GM12891 (cell line): ENCODE data around the gene PRMT1.

Experiments used
- POLR2A ChIP-seq: IDR thresholded peaks from 2 replicates; pipeline ENCODE4 v1.6.1; 2011; ENCODE audit warnings: low read depth, low read length, control low read depth
- POLR2AphosphoS5 ChIP-seq: IDR thresholded peaks from 2 replicates; pipeline ENCODE4 v1.6.1; 2011; ENCODE audit warnings: low read depth, low read length, control low read depth
- POU2F2 ChIP-seq: IDR thresholded peaks from 2 replicates; pipeline ENCODE4 v1.6.1; 2011; ENCODE audit warnings: low read depth, mild to moderate bottlenecking, control low read depth, low read length, moderate library complexity
- TAF1 ChIP-seq: IDR thresholded peaks from 2 replicates; pipeline ENCODE4 v1.6.1; 2011; ENCODE audit warnings: low read depth, low read length, control low read depth

DNA sequence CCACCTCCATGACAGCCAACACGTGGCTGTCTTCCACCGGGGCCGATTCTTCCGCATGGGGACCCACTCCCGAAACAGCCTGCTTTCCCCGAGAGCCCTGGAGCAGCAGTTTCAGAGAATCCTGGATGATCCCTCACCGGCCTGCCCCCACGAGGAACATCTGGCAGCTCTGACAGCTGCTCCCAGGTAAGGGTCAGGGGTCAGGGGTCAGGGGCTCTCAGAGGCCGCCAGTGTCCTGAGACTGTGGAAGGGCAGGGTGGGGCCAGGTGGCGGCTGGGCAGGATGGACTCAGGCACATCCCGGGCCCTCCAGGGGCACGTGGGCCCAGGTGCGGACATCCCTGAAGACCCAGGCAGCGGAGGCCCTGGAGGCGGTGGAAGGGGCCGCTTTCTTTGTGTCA lies 28.8 kb downstream of the PRMT1 start:
- TF ChIP-seq POLR2A (no peak), POU2F2 (no peak), TAF1 (no peak), POLR2AphosphoS5 (no peak)
